KMS-11 (cell line): Measurements from ENCODE around the gene KCTD3.

Experiments
- H2AFZ ChIP-seq: fragments of 200-600 bp; sonication (generic); 2 replicates; pipeline ENCODE4 v1.6.1; 2016; ENCODE audit warnings: antibody characterized with exemption, mixed run types, low read depth
- H3K27ac ChIP-seq: fragments of 200-600 bp; sonication (generic); 2 replicates; pipeline ENCODE4 v1.6.1; 2016; ENCODE audit warnings: mild to moderate bottlenecking, mixed run types
- H3K27me3 ChIP-seq: fragments of 200-600 bp; sonication (generic); 2 replicates; pipeline ENCODE4 v1.6.1; 2017; ENCODE audit warnings: mild to moderate bottlenecking, low read depth, mixed run types, moderate library complexity; ENCODE audit not compliant: insufficient read depth
- H3K36me3 ChIP-seq: fragments of 200-600 bp; sonication (generic); 2 replicates; pipeline ENCODE4 v1.6.1; 2017; ENCODE audit warnings: mild to moderate bottlenecking, mixed run types; ENCODE audit not compliant: insufficient read depth
- H3K4me1 ChIP-seq: fragments of 200-600 bp; sonication (generic); 2 replicates; pipeline ENCODE4 v1.6.1; 2016; ENCODE audit warnings: mild to moderate bottlenecking, low read depth, mixed run types; ENCODE audit not compliant: poor library complexity, severe bottlenecking
- H3K4me2 ChIP-seq: fragments of 200-600 bp; sonication (generic); 2 replicates; pipeline ENCODE4 v1.7.0; 2016; ENCODE audit warnings: mild to moderate bottlenecking, mixed run types
- H3K4me3 ChIP-seq: fragments of 200-600 bp; sonication (generic); IDR thresholded peaks from 2 replicates; pipeline ENCODE4 v1.6.1; 2017; ENCODE audit warnings: low read depth, low read length, mixed read lengths; ENCODE audit not compliant: insufficient read depth
- H3K79me2 ChIP-seq: fragments of 200-600 bp; sonication (generic); 2 replicates; pipeline ENCODE4 v1.6.1; 2016; ENCODE audit warnings: low read depth, mixed run types; ENCODE audit not compliant: insufficient read depth
- H3K9ac ChIP-seq: fragments of 200-600 bp; sonication (generic); 2 replicates; pipeline ENCODE4 v1.6.1; 2016; ENCODE audit warnings: mild to moderate bottlenecking, mixed run types
- H4K20me1 ChIP-seq: fragments of 200-600 bp; sonication (generic); 2 replicates; pipeline ENCODE4 v1.6.1; 2016; ENCODE audit warnings: mild to moderate bottlenecking, mixed run types; ENCODE audit not compliant: insufficient read depth
- CTCF ChIP-seq: fragments of 200-600 bp; sonication (generic); conservative IDR thresholded peaks from 2 replicates; pipeline ENCODE4 v1.6.1; 2017; ENCODE audit warnings: low read depth, mild to moderate bottlenecking, antibody characterized with exemption, low read length, moderate library complexity, mixed read lengths

KCTD3 gene

DNA sequence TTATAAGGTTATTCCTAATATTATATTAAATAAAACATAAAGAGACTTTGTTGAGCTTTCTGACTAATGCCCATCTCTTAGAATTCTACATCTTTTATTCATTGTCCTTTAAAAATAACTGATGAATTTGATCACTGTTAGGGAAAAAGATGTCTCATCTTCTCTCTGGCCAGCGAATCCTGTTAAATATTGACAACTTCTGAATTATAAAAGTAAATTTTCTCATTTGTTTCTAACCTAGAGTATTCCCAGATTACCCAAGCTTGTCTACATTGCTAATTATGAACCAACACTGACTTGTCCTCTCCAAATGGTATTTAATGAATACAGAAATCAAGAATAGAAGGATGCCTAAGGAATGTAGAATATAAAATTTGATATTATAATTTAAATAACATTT is 24.8 kb upstream of the KCTD3 start:
- Histone ChIP-seq H2AFZ (no peak overlapping the region), H4K20me1 (no peaks in the 10 kb centered on the region), H3K79me2 (no peaks in the 10 kb centered on the region), H3K27me3 (no peaks in the 10 kb centered on the region), H3K9ac (no peak overlapping the region), H3K36me3 (no peaks in the 10 kb centered on the region), H3K4me1 (no peaks in the 10 kb centered on the region), H3K4me3 (no peak overlapping the region), H3K27ac (no peak overlapping the region), H3K4me2 (no peak overlapping the region)
- no peak for TF ChIP-seq CTCF

DNA sequence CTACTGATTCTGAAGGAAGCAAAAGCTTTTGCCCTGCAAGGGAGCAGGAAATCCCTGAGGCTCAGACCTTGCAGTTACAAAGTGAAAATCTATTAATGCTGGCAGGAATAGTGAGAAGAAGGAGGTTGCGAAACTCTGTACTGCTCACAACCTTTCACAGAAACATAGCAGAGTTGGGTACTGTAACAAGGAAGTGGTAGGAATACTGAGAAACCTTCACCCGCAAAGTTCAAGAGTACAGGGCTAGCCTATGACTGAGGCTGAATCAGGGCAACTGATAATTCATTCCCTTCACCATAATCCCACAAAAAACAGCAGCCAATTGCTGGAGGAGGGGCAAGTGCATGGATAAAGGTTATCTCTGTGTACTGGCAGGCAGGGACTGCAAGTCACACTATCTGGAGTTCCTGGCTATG is 23.9 kb upstream of the KCTD3 start:
- H3K4me3 ChIP-seq: no peak overlapping the region
- H3K4me2 ChIP-seq: no peak overlapping the region
- no peak overlapping the region for H3K27ac ChIP-seq
- H2AFZ ChIP-seq: no peak overlapping the region
- H3K27me3 ChIP-seq: no peaks in the 10 kb centered on the region
- no peak for TF ChIP-seq CTCF
- H3K79me2 ChIP-seq: no peaks in the 10 kb centered on the region
- H3K36me3 ChIP-seq: no peaks in the 10 kb centered on the region
- H3K4me1 ChIP-seq: no peaks in the 10 kb centered on the region
- no peaks in the 10 kb centered on the region for H4K20me1 ChIP-seq
- H3K9ac ChIP-seq: no peak overlapping the region

DNA sequence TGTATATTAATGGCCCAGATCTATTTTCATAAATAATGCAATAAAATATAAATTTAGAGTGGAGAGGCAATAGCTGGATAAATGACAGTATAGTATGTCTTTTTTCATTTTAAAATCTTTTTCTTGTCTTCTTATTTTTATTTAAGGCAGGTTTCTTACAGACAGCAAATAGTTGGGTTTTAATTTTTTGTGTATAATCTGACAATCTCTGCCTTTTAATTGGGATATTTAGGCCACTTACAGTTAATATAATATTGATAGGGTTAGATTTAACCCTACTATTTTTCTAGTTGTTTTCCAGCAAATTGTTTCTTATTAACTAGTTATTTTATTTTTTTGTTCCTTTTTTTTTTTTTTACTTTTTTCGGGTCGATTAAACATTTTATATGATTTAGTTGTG is 23.3 kb upstream of the KCTD3 start:
- no peaks in the 10 kb centered on the region for H4K20me1 ChIP-seq
- no peaks in the 10 kb centered on the region for H3K79me2 ChIP-seq
- no peaks in the 10 kb centered on the region for H3K36me3 ChIP-seq
- no peak for TF ChIP-seq CTCF
- no peak overlapping the region for H3K4me3 ChIP-seq
- H2AFZ ChIP-seq: no peak overlapping the region
- no peak overlapping the region for H3K27ac ChIP-seq
- no peaks in the 10 kb centered on the region for H3K27me3 ChIP-seq
- no peaks in the 10 kb centered on the region for H3K4me1 ChIP-seq
- no peak overlapping the region for H3K4me2 ChIP-seq
- H3K9ac ChIP-seq: no peak overlapping the region

GRCh38 chr1:215544566-215544965 is 22.5 kb upstream of the KCTD3 start:
- no peaks in the 10 kb centered on the region for H3K36me3 ChIP-seq
- no peak overlapping the region for H3K4me3 ChIP-seq
- H4K20me1 ChIP-seq: no peaks in the 10 kb centered on the region
- H3K79me2 ChIP-seq: no peaks in the 10 kb centered on the region
- H3K27ac ChIP-seq: no peak overlapping the region
- no peaks in the 10 kb centered on the region for H3K4me1 ChIP-seq
- H3K27me3 ChIP-seq: no peaks in the 10 kb centered on the region
- no peak overlapping the region for H3K4me2 ChIP-seq
- H3K9ac ChIP-seq: no peak overlapping the region
- no peak overlapping the region for H2AFZ ChIP-seq
- TF ChIP-seq CTCF: no peak

DNA sequence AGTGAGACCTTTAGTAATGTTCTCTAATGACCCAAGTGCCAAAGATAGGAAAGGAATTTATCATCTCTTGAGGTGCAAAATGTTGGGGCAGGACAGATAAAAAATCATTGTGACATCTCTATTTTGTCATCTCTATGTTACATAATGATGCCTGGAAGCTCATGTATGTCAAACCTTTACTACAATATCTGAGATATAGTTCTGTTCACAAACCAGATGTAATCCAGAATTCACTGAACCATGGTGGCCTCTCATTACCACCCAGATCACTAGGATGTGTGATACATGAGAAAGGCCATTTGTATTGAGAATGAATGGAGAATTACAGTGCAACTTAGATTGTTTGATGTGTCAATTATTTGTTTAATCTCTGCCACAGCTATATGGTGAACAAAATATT is 22.0 kb upstream of the KCTD3 start:
- no peaks in the 10 kb centered on the region for H3K27me3 ChIP-seq
- TF ChIP-seq CTCF: no peak
- H3K79me2 ChIP-seq: no peaks in the 10 kb centered on the region
- H4K20me1 ChIP-seq: no peaks in the 10 kb centered on the region
- H3K9ac ChIP-seq: no peak overlapping the region
- no peak overlapping the region for H3K4me2 ChIP-seq
- no peak overlapping the region for H3K4me3 ChIP-seq
- H3K36me3 ChIP-seq: no peaks in the 10 kb centered on the region
- H3K27ac ChIP-seq: no peak overlapping the region
- no peak overlapping the region for H2AFZ ChIP-seq
- no peaks in the 10 kb centered on the region for H3K4me1 ChIP-seq
